GM12892 (cell line): Measurements from ENCODE around the gene RYK.

Source experiments
- POLR2A ChIP-seq: IDR thresholded peaks from 2 replicates; pipeline ENCODE4 v1.6.1; 2011; ENCODE audit warnings: low read depth, low read length, control low read depth
- POLR2AphosphoS5 ChIP-seq: IDR thresholded peaks from 2 replicates; pipeline ENCODE4 v1.6.1; 2011; ENCODE audit warnings: low read depth, low read length, control low read depth

- TF ChIP-seq POLR2AphosphoS5 (no peak), POLR2A (no peak)
These were observed 18.5 kb downstream of the RYK start for GRCh38 chr3:134232151-134232550.
